SU-DHL-6 (cell line): ENCODE results near the gene MEF2A.

Source experiments
- CTCF ChIP-seq: fragments of 200-600 bp; sonication (generic); IDR thresholded peaks from one replicate; pipeline ENCODE4 v1.5.1; 2017; ENCODE audit warnings: antibody characterized with exemption, mild to moderate bottlenecking, low read length, moderate library complexity; ENCODE audit not compliant: insufficient read depth, poor library complexity, severe bottlenecking
- EZH2phosphoT487 ChIP-seq: fragments of 200-600 bp; sonication (generic), shearing (Covaris generic); conservative IDR thresholded peaks from 2 replicates; pipeline ENCODE4 v1.6.1; 2018; ENCODE audit warnings: mild to moderate bottlenecking, antibody characterized with exemption, low read length, moderate library complexity, mixed read lengths

DNA sequence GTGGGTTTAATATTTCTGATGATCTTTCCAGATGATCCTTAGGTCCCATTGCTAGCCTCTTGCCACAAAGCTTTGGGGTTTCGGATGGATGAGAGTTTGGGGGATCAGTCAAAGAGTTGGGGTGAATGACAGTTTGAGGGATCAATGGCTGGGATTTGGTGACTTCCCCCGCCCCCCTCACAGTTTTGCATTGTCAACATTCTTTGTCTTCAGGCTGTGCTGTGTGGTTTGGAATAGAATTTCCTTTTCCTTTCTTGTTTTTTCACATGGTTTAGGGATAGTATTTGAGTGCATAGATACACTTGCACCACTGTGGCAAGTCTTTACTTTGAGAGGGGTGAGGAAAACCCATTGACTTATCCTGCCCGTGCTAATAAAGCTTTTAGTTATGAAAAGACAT is 14.3 kb downstream of the MEF2A start:
- TF ChIP-seq EZH2phosphoT487 (no peak), CTCF (no peak)
